Stimulated activated CD8-positive, alpha-beta memory T cell treated with anti-CD3 and anti-CD28 coated beads, Interleukin-4, amount 100 ng/mL, for 48 hours (primary cell): ENCODE results near the gene XXYLT1.
"Not testable (repeated sequence)": the region's sequence is repeated elsewhere in the genome, so short reads cannot be mapped to it uniquely, and the experiment has no call there.

Source experiments
- DNase-seq: peaks from one replicate; pipeline ENCODE4 v3.0.0-alpha.2; 2020

The XXYLT1 gene, protein sequence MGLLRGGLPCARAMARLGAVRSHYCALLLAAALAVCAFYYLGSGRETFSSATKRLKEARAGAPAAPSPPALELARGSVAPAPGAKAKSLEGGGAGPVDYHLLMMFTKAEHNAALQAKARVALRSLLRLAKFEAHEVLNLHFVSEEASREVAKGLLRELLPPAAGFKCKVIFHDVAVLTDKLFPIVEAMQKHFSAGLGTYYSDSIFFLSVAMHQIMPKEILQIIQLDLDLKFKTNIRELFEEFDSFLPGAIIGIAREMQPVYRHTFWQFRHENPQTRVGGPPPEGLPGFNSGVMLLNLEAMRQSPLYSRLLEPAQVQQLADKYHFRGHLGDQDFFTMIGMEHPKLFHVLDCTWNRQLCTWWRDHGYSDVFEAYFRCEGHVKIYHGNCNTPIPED

DNA sequence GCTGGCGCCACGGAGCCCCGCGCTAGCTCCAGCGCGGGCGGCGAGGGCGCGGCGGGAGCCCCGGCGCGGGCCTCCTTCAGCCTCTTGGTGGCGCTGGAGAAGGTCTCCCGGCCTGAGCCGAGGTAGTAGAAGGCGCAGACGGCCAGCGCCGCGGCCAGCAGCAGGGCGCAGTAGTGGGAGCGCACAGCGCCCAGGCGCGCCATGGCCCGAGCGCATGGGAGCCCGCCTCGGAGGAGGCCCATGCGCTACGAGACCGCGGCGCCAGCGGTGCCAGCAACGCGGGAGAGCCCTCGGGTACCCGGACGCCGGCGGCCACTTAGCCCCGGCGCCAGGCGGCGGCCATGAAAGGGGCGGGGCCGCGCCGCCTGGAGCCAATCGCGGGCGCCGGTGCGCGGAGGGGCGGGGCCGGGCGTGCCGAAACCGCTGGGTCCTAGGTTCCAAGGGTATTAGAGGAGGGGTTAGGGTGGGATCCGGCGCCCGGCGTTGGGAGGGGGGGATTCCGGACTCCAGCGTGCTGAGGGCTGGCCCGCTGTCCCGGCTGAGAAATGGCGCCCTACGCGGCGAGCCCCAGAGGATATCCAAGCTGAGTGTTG, at the start of gene XXYLT1:
TSS of gene XXYLT1 (minus strand) at position 343 of the 593 bp plus-strand sequence. CDS start at position 242, 101 bp downstream.
- peak; percentile 92 for DNase-seq

DNA sequence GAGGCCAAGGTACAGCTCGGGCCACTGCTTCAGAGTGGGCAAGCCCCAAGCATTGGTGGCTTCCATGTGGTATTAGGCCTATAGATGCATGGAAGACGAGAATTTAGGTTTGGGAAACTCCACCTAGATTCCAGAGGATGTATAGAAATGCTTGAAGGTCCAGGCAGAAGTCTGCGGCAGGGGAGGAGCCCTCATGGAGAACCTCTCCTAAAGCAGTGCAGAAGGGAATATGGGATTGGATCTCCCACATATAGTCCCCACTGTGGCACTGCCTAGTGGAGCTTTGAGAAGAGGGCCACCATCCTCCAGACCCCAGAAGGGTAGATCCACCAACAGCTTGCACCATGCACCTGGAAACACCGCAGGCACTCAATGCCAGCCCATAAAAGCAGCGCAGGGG, 48.1 kb upstream of the XXYLT1 start:
- no peak for DNase-seq

DNA sequence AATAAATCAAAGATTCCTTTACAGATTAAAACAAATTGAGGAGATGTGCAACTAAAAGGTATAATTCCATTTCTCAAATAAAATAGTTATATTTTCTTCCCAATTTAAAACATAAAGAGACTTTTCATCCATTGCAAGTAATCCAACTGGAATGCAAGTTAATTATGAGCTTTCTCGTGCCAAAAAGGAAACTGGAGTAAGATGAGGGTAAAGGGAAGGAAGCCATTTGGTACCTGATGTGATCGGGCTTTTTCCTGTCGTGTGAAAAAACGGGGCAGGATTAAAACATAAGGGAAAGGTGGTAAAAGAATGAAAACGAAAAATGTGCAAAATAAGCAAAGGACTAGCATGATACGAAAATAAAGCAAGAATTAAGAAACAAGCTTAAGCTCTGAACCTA, 41.8 kb upstream of the XXYLT1 start:
- DNase-seq: no peak

DNA sequence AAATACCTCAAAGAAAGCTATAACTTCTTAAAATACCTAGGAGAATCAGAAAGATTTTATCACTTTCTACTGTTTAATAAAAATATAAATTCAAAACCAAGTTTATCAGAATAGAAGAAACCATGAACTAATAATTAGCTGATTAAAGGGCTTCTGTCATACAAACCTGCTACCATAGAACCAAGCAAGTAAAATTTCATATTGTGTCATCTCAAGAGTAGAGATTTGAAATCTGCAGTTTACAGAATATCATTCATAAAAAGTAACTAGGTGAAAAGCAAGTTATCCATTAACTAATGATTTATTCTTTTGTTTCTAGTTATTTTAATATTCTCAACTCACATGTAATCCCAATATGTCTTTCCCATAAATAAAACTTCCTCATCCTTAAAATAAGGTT, 36.8 kb upstream of the XXYLT1 start:
- DNase-seq: no peak

DNA sequence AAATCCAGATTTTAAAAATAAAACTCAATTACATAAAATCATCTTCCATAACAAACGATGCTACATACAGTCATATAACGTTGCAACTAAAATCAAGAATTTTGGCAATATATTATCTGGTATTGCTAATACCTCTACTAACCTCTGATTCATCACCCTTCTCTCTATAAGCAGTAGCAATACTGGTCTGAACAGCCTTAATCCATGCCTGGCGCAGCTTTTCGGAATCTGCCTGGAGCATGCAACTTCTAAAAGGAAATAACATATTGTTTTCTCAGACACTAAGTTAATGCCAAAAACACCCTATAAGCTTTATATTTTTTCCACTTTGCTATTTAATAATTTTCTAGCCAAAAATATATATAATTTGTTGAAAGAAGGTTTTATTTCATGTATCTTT, 35.4 kb upstream of the XXYLT1 start:
- DNase-seq: no peak

DNA sequence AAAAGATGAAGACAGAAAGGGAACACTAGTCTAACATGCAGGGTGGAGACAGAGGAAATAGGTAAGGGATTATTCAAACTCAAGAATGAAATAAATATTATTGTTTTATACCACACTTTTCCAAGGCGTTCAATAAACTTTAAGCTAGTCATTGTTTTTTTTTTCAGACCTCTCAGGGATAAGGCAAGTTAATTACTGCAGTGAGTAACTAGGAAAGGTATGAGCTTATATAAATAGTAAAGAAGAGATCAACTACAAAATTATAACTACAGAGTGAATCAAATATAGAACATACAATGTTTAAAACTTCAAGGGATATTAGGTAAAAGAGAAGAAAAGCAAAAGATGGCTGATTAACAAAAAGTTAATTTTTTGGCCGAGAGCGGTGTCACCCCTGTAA, 31.5 kb upstream of the XXYLT1 start:
- no peak for DNase-seq

DNA sequence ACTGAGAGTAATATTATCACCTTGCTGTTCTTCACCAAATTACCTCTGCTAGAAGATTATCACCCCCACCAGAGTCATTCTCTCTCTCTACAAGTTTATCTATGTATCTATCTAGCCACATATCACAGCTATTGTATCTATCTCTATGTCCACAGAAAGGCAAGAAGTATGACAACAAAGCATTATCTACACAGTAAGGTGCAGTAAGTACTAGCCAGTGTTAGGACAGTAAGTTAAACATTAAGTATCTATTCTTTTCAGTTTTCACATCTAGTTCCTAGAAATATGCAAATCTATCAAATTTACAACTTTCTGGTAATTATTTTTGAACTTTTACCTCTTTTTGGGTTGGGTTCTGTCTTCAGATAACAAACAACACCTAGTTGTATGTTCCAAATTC, 26.5 kb upstream of the XXYLT1 start:
- no peak for DNase-seq

DNA sequence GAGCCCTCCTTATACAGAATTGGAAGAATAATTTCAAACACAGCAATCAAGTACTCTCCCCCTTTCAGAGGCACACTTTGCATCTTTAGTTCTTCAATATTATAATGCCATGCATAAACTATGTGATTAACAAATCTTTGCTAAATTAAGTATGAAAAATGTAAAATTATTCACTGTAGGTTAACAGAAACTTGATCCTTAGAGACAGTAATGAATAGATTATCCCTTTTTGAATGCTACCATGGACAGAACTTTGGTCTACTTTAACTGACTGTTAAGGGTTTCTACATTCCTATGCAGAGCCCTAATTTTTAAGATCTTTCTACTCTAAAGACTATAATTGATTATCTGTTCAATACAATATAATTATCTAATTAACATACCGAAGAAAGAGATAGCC, 25.7 kb upstream of the XXYLT1 start:
- no peak for DNase-seq

DNA sequence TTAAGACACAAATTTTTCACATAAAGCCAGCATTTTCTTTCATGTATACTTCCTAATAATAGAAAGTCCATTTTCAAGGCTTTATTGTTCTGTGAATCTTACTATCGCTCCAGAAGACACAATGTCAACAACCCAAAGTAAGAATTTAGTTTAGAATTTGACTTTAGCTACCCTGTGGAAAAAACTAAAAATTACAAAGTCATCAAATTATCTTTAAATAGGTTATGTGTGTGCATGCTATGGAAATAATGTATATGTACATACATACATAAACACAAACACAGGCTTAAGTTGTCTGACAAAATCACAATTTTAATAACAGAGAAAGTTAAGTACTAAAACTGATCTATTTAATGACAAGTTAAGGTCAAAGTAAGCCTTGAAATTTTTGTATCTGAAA, 20.2 kb upstream of the XXYLT1 start:
- DNase-seq: no peak

DNA sequence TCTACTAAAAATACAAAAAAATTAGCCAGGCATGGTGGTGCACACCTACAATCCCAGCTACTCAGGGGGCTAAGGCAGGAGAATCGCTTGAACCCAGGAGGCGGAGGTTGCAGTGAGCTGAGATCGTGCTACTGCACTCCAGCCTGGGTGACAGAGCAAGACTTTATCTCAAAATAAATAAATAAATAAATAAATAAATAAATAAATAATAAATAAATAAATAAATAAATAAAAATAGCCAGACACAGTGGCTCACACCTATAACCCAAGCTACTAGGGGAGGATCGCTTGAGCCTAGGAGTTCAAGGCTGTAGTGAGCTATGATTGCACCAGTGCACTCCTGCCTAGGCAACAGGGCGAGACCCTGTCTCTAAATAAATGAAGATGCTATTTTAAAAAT, 19.7 kb upstream of the XXYLT1 start:
- not testable (repeated sequence) for DNase-seq

DNA sequence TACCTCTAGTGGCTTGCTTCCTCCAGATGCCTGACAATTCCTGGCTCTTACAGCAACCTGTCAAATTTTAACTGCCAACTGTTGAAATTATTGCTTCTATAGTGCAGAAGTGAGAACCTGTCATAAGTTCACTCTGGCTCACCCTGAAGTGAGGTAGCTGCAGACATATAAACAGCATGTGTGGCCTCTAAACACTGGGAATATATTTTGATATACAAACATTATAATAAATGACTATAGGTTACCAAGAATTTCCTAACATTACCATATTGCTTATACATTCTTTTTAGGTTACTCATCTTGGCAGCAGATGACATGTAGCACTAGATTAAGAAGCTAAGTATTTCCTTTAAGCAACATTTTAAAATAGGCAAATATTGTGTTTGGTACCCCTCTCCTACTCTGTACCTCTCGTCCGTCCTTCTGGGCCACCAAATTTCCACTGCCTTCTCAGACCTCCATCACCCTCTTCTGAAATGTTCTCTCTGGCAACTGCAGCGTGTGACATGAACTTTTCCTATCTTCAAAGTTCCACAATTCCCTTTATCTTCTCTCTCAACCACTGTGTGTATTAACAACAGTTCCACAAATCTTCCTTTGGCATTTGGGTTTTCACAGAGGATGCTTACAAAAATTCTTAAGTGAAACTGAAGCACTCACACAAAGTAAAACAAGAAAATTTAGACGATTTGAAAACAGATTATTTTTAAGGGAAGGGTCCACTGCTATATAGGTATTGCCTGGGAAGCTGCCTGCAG, 15.3 kb upstream of the XXYLT1 start:
- DNase-seq: no peak

DNA sequence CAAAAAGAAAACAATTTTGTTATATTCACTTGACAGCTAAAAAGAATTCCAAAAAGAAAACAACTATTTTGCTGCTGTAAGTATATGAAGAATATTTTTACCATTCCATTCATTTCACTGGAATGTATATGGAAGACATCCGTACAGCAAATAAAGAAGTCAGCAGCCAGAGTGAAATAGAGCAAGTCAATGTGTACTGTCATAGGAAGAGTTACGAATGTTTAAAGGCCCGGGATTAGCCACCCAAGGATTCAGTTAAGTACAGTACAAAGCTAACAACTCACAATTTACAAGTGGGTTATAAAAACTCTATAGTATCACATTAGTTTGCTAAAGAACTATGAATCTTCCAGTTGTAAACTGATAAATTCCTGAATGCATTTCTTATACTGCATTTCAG, 14.4 kb upstream of the XXYLT1 start:
- no peak for DNase-seq

DNA sequence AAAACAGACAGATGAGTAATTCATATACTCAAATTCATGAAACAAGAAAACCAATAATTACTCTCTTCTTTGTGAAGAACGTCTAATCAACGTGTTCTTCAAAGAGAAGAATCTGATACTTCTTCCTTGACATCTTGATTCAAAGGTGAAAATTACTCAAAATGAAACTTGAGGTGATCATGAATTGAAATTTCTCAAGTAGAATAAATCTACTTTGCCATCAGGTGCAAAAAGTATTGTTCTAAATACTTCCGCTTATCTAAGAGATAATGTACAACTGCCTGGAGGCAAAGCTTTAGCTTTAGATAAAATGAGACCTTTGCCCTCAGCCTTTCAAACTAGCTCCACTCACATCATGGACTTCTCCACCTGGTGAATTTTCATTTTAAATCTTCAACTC, 13.9 kb upstream of the XXYLT1 start:
- no peak for DNase-seq

DNA sequence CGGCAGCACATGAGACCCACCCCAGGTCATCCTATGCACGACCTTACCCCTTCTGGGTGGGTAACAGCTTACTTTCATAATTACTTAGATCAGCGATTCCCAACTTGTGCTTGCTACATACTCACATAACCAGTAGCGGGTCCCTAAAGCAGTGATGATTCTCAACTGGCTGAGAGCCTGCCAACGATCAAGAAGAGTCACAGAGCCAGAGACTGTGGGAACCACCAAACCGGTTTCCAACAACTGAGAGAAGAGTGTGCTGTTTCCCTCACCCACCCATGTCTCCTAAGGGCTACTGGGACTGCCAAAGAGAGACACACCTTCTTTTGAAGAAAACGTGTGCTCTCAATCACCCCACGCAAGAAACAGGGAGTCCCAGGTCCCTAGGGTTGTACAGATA, 12.0 kb upstream of the XXYLT1 start:
- no peak for DNase-seq

DNA sequence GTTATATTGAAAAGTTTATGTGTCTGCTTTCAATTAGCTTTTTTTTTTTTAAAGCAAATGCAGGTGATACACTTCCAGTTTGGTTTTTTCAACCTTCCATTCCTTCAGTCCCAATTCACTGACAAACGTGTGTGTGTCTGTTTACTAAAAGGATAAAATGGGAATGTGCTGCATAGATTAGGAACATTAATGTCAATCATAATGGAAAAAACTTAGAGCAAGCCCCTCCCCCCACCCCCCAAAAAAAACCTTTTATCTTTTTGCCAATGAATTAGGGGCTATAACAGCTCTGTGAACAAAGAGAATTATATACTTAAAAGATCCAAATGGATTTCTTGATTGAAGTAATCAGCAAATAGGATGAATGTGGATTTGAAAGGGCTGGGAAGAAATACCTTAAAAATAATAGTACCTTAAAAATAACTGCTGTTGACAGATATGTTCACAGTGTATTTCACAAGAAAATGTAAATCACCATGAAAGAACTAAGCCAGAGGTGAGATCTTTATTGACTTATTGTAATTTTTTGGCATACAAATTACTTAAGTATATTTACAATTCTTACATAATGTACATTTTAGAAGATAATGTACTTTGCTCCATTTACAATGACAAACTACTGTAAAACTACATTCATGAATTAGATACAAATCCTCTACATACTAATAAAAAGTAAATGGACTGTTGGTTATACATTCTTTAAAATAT, 3.5 kb upstream of the XXYLT1 start:
- DNase-seq: no peak

DNA sequence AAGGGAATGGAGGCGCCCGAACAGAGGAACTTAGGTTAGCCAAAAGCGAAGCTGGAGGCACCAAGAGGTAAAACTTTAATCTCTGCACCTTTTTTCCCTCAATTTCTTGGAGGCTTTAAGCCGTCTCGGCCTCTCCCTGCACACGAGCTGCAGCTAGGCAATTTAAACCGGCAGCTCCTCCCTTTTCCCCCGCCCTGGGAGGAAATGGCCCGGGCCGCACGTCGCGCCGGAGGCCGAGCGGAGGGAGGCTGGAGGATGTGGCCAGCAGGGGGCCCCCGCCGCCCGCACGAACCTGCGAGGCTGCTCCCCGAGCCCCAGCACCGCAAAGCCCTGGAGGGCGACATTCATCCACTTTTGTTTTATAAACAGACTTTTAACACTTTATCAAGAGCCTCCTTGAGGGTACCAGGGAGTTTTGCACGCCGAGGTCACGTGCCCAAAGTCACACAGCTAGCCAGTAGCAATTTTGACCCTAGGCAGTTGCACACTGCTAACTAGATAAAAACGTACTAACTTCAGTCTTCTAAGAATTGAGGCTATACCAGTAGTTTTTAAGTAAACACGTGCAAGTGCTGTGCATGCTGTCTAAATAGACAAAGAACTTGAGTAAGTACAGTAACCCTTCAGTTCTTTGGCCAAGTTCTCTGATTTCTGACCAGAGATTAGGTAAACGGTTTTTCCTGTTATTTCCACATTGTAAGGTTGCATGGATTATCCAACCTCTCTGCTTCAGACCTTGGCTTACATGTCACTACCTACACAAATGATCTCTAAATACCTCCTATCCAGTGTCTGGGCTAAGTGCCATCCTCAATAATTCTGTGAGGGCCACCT, 668 bp upstream of the XXYLT1 start:
- peak; percentile 94 for DNase-seq

DNA sequence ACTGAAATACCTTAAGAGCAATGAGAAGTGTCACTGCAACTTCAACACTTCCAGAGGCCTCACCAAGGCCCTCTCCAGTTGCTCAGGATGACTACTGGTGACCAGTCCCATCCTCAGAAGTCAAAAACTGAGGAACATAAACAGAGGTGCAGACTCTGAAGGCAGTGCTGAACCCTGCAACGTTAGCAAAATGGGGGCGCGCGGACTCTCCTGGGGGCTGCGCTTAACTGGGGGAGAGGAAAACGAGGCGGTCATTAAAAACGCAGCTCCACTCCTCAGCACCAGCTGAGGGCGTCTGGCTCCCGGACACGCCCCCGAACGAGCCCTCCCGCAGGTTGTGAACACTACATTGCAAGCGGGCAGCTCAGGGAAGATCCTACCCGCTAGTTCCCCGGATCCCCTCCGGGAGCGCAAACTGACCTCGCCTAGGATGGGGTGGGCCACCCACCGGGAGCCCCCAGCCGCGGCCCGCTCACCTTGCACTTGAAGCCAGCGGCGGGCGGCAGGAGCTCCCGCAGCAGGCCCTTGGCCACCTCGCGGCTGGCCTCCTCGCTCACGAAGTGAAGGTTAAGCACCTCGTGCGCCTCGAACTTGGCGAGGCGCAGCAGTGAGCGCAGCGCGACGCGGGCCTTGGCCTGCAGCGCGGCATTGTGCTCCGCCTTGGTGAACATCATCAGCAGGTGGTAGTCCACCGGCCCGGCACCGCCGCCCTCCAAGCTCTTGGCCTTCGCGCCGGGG, 711 bp downstream of the XXYLT1 start:
- peak; percentile 68 for DNase-seq

DNA sequence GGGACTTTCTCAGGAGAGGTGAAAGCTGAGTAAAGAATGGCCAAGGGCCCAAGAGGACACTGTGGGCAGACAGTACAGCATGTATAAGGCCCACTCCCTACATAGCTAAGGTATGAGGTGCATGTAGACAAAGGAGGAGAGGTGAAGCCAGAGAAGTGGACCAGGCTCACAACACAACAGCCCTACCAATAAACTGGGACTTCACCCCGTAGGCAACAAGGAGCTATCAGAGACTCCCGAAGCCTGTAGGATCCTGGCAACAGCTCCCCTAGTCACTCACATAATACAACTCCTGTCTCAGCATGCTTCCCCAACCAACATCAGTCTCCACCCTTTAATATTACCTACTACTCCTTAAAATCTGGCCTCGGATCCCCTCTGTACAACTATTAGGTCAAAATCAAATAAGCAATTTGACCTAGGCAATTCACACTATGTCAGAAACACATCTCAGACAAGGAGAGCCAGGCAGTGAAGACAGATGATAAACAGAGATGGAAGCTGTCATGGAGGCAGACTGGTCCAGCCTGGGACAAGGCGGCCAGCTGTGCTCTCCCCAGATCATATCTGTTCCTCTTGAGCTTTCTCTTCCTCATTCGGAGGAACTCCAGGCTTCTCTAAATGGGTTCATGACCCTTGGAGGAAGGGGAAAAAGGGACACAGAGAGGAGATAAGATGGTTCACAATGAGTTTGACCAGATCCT, 1.4 kb downstream of the XXYLT1 start:
- no peak for DNase-seq

DNA sequence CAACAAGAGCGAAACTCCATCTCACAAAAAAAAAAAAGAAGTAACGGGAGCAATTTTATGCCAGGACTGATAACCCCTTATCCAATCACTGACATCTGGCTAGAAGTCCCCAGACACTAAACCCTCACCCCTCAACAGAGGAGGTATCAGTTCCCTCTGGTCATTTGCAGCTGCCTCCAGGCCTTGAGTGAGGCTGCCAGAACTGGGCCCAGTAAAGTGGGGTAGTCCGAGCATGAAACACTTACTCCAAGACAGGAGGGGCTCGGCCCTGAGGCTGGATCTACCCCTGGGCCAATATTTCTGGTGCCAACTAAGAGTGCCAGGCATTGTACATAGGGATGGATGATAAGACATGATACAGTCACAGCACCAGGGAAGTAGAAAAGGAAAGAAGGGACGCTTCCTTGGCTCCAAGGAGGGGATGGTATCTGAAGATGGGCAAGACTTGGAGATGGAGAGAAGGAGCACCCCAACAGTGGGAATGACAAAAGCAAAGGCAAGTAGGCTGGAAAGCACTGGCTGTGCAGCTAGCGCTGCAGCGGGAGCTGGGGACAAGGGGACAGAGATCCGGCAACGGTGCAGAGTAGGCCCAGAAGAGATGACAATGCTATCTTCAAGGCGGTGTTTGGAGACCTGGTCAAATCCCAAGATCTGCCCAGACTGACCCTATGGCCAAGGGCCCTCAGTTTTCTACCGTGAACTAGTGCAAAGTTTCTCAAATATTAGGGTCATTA, 2.2 kb downstream of the XXYLT1 start:
- no peak for DNase-seq

DNA sequence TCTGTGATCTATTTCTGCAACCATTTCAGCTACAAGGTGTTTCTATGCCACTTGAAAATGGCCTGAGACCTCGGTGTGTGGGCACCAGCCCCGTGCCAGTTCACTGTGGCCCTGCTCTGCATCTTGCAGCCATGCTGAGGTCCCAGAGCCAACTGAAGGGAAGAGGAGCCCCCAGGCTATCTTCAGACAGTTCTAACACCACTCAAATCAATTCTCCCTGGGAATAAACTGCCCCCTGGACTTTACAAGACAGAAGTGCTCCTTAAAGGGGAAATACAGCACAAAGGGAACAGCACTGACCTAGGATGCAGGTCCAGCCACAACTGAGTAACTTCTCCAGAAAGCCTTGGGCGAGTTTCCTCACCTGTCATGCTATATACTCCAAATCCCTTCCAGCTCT, 3.9 kb downstream of the XXYLT1 start:
- DNase-seq: no peak
